Measurements from ENCODE around the gene OR2C1. TPM values are rescaled to one million over a fixed set of nuclear protein-coding genes. Genes with fewer than 3 reads are reported as not detected.

OR2C1 gene
- total RNA-seq, 2 experiments from 2014 or later: not detected

DNA sequence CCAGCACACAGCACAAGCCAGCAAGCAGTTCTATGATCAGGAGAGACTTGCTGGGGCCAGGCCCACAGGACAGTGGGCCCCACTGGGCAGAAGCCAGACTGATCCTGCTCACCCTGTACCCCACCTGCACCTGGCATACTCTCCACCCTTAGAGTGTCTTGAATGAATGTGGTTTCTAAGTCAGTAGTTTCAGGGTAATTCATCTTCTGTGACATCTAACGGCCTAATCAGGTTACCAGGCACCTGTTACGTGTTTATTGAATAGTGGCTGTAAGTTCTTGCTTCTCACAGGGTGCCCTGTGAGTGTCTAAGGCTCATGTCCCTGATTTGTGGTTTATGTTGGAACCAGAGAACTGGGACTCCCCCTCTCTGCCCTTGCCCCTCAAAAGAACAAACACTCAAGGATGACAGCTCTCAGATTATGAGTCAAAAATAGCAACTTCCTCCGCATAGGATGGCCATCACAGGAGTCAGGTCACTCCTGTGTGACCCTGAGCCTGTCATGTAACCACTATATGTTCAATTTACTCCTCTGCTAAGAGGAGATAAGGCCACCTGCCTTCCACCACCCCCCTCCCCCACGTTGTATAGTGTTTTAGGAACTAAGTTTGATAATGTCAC, 7.0 kb upstream of the OR2C1 start:
- TF ChIP-seq CTCF (IDR thresholded peaks at IDR 0.05): no peak
- no peaks in the 10 kb centered on the region for H3K36me3 Mint-ChIP-seq (ENCODE audit: low read depth)
- ATAC-seq: peak; percentile 82
- H3K27me3 Mint-ChIP-seq: no peaks in the 10 kb centered on the region
- H3K27ac Mint-ChIP-seq: no peak overlapping the region
- ChIA-PET POLR2A (no interaction called here), CTCF (no interaction called here)
- no peak overlapping the region for H3K4me3 Mint-ChIP-seq
- peaks cover 3% of the 10 kb centered on the region for H3K4me1 Mint-ChIP-seq (ENCODE audit: low read depth)
- intact Hi-C loops (cut with micrococcal nuclease): no loop called here
- peak; percentile 12 for DNase-seq
- peaks cover under 1% of the 10 kb centered on the region for H3K9me3 Mint-ChIP-seq

DNA sequence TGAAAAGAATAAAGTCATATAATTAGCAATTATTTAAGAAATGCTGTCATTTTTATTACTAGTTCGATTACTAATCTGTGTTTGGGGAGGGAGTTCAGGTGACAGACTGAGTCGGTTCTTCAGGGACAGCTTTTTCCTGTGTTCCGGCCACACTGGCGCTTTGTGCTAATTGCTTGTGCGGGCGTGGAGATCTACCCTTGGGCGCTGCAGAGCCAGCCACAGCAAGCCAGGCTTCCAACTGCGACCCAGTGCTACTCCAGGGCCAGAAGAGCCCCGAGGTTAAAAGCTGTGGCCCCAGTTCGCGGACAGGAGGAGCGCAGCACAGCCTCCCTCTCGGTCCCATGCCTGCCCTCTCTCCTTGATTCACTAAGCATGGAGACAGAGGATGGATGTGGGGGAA, 6.5 kb upstream of the OR2C1 start:
- Mint-ChIP-seq H3K4me3 (no peak overlapping the region), H3K27ac (no peak overlapping the region), H3K4me1 (ENCODE audit: low read depth) (peaks cover 3% of the 10 kb centered on the region), H3K27me3 (no peaks in the 10 kb centered on the region), H3K9me3 (peaks cover 2% of the 10 kb centered on the region), H3K36me3 (ENCODE audit: low read depth) (no peaks in the 10 kb centered on the region)
- intact Hi-C loops (cut with micrococcal nuclease): no loop called here
- no peak for TF ChIP-seq CTCF (IDR thresholded peaks at IDR 0.05)
- DNase-seq: no peak
- CTCF ChIA-PET: no interaction called here
- no peak for ATAC-seq
- POLR2A ChIA-PET: no interaction called here

DNA sequence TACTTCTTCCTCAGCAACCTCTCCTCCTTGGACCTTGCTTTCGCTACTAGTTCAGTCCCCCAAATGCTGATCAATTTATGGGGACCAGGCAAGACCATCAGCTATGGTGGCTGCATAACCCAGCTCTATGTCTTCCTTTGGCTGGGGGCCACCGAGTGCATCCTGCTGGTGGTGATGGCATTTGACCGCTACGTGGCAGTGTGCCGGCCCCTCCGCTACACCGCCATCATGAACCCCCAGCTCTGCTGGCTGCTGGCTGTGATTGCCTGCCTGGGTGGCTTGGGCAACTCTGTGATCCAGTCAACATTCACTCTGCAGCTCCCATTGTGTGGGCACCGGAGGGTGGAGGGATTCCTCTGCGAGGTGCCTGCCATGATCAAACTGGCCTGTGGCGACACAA, 429 bp downstream of the OR2C1 start:
- DNase-seq (no peak), ATAC-seq (no peak)
- Mint-ChIP-seq H3K27me3 (peaks cover 12% of the 10 kb centered on the region), H3K27ac (no peak overlapping the region), H3K4me3 (no peak overlapping the region), H3K36me3 (ENCODE audit: low read depth) (peaks cover 5% of the 10 kb centered on the region), H3K9me3 (peaks cover 8% of the 10 kb centered on the region), H3K4me1 (ENCODE audit: low read depth) (no peaks in the 10 kb centered on the region)
- TF ChIP-seq CTCF (IDR thresholded peaks at IDR 0.05): no peak
- intact Hi-C loops (cut with micrococcal nuclease): no loop called here
- POLR2A ChIA-PET: no interaction called here
- CTCF ChIA-PET: no interaction called here

DNA sequence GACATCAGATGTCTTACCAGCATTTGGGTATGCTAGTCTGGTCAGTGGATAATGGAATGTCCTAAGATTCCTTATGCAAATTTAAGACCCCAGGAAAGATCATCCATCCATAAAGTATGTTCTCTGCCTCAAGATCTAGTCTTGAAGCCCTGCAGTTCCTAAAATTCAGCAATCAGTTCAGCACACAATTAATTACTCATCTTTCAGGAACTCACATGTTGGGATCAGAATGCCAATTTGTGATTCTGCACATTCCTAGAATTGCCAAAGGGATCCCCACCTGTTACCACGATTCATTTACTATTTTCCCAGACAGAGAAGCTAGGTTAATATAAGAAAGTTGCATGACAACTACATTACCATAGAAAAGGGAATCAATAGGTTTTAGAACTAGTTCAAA, 3.2 kb downstream of the OR2C1 start:
- H3K4me1 Mint-ChIP-seq (ENCODE audit: low read depth): no peaks in the 10 kb centered on the region
- H3K4me3 Mint-ChIP-seq: no peak overlapping the region
- ChIA-PET POLR2A (no interaction called here), CTCF (no interaction called here)
- H3K27ac Mint-ChIP-seq: no peak overlapping the region
- peaks cover 12% of the 10 kb centered on the region for H3K9me3 Mint-ChIP-seq
- TF ChIP-seq CTCF (IDR thresholded peaks at IDR 0.05): no peak
- ATAC-seq (no peak), DNase-seq (no peak)
- peaks cover 16% of the 10 kb centered on the region for H3K27me3 Mint-ChIP-seq
- intact Hi-C loops (cut with micrococcal nuclease): no loop called here
- peaks cover 5% of the 10 kb centered on the region for H3K36me3 Mint-ChIP-seq (ENCODE audit: low read depth)

DNA sequence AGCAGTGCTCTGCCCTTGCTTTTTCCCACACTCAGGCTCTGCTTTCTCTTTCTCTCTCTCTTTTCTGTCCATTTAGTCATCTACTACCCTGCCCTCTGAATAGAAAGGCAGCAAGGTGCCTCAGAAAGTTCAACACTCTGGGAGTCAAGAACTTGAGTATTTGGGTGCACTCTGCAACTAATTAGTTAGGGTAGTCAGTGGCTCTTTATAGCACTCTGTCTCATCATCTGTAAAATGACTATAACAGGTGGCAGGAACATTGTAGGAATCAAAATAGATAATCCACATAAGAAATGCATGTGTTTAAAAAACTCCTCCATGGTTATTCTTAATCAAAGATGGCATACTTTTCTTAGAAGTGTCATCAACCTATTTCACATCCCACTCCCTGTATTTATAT, 7.2 kb downstream of the OR2C1 start:
- POLR2A ChIA-PET: interaction anchor here (0.7 kb wide), 1 partner anchor 44 kb away, joined by 3 read pairs; no protein-coding TSS in a partner anchor
- H3K9me3 Mint-ChIP-seq: peaks cover 14% of the 10 kb centered on the region
- DNase-seq (no peak), ATAC-seq (no peak)
- no peak for TF ChIP-seq CTCF (IDR thresholded peaks at IDR 0.05)
- peaks cover 4% of the 10 kb centered on the region for H3K36me3 Mint-ChIP-seq (ENCODE audit: low read depth)
- H3K4me1 Mint-ChIP-seq (ENCODE audit: low read depth): peaks cover 13% of the 10 kb centered on the region
- H3K27ac Mint-ChIP-seq: no peak overlapping the region
- no peak overlapping the region for H3K4me3 Mint-ChIP-seq
- intact Hi-C loops (cut with micrococcal nuclease): no loop called here
- H3K27me3 Mint-ChIP-seq: peaks cover 11% of the 10 kb centered on the region
- CTCF ChIA-PET: no interaction called here
